ENCODE data around the gene COL19A1.

DNA sequence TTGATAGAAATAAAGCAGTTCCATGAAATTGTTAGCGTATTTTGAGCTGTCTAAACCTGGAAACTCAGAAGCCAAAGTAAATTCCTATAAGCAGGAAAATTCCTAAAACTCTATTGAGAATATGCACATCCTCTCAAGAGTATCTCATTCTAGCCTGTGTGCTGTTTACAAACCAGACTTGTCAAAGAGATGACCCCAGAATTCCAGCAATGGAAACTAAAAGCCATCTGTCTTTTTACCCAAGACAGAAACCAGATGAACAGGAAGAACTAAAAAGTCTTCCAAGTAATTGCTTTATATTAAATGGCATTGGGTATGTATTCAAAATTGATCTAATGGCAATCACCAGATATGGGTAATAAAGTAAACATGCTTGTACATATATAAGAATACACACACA is 92.6 kb downstream of the COL19A1 start:
- TF ChIP-seq, protein P1, sequence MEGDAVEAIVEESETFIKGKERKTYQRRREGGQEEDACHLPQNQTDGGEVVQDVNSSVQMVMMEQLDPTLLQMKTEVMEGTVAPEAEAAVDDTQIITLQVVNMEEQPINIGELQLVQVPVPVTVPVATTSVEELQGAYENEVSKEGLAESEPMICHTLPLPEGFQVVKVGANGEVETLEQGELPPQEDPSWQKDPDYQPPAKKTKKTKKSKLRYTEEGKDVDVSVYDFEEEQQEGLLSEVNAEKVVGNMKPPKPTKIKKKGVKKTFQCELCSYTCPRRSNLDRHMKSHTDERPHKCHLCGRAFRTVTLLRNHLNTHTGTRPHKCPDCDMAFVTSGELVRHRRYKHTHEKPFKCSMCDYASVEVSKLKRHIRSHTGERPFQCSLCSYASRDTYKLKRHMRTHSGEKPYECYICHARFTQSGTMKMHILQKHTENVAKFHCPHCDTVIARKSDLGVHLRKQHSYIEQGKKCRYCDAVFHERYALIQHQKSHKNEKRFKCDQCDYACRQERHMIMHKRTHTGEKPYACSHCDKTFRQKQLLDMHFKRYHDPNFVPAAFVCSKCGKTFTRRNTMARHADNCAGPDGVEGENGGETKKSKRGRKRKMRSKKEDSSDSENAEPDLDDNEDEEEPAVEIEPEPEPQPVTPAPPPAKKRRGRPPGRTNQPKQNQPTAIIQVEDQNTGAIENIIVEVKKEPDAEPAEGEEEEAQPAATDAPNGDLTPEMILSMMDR (IDR thresholded peaks at IDR 0.05; ENCODE audit: low read depth, low read length) = no peak
- TF ChIP-seq EZH2phosphoT487 (IDR thresholded peaks at IDR 0.05; ENCODE audit: low read depth) = no peak

Data from OCI-LY3 (cell line).